Coronary artery (tissue), 2 donors: ENCODE measurements around the gene PHYKPL.
"Not testable (repeated sequence)": the region's sequence is repeated elsewhere in the genome, so short reads cannot be mapped to it uniquely, and the experiment has no call there.

ENCODE experiments used
- DNase-seq: peaks from one replicate; pipeline ENCODE4 v3.0.0-alpha.2; 2017; ENCODE audit warnings: low spot score
- H3K27ac ChIP-seq, 2 donors: fragments of 200-600 bp; sonication (generic); one replicate each; pipeline ENCODE4 v1.5.1; 2016 to 2019
- H3K4me3 ChIP-seq: fragments of 200-600 bp; sonication (generic); 2 replicates; pipeline ENCODE4 v1.5.1; 2016; ENCODE audit warnings: mild to moderate bottlenecking, moderate library complexity
- CTCF ChIP-seq: fragments of 200-600 bp; sonication (generic); IDR thresholded peaks from one replicate; pipeline ENCODE4 v1.5.1; 2019; ENCODE audit warnings: antibody characterized with exemption

Gene PHYKPL

GRCh38 chr5:178202541-178202940 is 30.1 kb downstream of the PHYKPL start:
- Histone ChIP-seq H3K4me3 (no peak overlapping the region), H3K27ac (no peak overlapping the region)
- no peak for TF ChIP-seq CTCF
- DNase-seq: peak; percentile 41

- peak; percentile 49 for DNase-seq
- no peak overlapping the region for H3K27ac ChIP-seq
- no peak overlapping the region for H3K4me3 ChIP-seq
- TF ChIP-seq CTCF: no peak
These were observed 30.7 kb downstream of the PHYKPL start for GRCh38 chr5:178201927-178202235.

- TF ChIP-seq CTCF: no peak
- peak; percentile 62 for DNase-seq
- Histone ChIP-seq H3K27ac (no peak overlapping the region), H3K4me3 (no peak overlapping the region)
These were observed 31.2 kb downstream of the PHYKPL start for GRCh38 chr5:178201221-178201926.

GRCh38 chr5:178199581-178200434 is 32.8 kb downstream of the PHYKPL start:
- TF ChIP-seq CTCF: no peak
- Histone ChIP-seq H3K4me3 (no peak overlapping the region), H3K27ac (no peak overlapping the region)
- DNase-seq: peak; percentile 67

- TF ChIP-seq CTCF: no peak
- Histone ChIP-seq H3K27ac (no peak overlapping the region), H3K4me3 (no peak overlapping the region)
- DNase-seq: peak; percentile 67
These were observed 33.9 kb downstream of the PHYKPL start for GRCh38 chr5:178198706-178199105.

GRCh38 chr5:178198151-178198550 is 34.5 kb downstream of the PHYKPL start:
- peak; percentile 22 for DNase-seq
- H3K4me3 ChIP-seq, H3K27ac ChIP-seq: not testable (repeated sequence)

GRCh38 chr5:178196986-178197385 is 35.6 kb downstream of the PHYKPL start:
- TF ChIP-seq CTCF: no peak
- Histone ChIP-seq H3K27ac (no peak overlapping the region), H3K4me3 (no peak overlapping the region)
- peak; percentile 43 for DNase-seq
